ENCODE data around the gene STK32C.

STK32C gene

DNA sequence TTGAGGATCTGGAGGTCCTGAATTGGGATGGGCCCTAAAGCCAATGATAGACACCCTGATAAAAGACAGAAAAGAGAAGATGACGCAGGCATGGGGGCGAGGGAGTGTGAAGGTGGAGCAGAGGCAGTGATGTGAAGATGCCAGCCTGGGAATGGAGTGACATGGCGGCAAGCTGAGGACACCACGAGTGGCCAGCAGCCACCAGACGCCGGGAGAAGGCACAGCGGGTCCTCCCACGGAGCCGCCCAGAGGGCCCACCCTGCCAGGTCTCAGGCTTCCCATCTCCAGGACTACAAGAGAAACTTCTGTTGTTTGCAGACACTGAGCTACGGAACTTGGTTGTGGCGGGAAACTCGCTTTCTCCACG lies 76.1 kb downstream of the STK32C start:
- DNase-seq (ENCODE audit: insufficient read length, low spot score), result no peak

DNA sequence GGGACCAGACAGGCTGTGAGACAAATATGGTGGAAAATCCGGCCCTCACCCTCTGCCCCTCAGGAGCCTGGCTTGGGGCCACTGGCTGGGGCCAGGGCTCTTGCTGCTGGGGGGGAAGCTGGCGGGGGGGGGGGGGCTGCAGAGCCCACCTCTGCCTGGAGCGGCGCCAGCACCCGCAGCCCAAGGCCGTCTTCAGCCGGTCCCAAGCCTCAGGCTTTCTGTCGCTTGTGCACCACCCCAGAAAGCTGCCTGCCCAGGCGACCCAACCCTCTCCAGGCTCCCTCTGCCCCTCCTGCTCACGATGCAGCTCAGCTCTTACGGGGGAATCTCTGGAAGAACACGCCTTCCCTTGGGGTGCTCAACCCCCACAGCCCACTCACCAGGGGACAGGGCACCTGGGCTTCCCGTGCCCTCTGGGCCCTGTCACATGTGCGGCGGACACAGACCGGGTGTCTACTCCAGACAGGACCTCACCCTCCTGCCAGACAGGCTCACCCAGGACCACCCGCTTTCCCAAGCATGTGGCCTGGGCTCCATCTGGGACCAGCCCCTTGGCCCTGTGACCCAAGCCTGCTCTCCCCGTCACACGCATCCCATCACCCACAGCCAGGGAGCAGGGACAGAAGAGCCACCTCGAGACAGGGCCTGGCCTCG lies 77.1 kb downstream of the STK32C start:
- TF ChIP-seq, protein P1, sequence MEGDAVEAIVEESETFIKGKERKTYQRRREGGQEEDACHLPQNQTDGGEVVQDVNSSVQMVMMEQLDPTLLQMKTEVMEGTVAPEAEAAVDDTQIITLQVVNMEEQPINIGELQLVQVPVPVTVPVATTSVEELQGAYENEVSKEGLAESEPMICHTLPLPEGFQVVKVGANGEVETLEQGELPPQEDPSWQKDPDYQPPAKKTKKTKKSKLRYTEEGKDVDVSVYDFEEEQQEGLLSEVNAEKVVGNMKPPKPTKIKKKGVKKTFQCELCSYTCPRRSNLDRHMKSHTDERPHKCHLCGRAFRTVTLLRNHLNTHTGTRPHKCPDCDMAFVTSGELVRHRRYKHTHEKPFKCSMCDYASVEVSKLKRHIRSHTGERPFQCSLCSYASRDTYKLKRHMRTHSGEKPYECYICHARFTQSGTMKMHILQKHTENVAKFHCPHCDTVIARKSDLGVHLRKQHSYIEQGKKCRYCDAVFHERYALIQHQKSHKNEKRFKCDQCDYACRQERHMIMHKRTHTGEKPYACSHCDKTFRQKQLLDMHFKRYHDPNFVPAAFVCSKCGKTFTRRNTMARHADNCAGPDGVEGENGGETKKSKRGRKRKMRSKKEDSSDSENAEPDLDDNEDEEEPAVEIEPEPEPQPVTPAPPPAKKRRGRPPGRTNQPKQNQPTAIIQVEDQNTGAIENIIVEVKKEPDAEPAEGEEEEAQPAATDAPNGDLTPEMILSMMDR (IDR thresholded peaks at IDR 0.05; ENCODE audit: insufficient read depth, missing control alignments), result no peak
- FAIRE-seq (no peak), DNase-seq (ENCODE audit: insufficient read length, low spot score) (no peak)

More for the DNA sequence above, 76.1 kb downstream of the STK32C start:
- no peak for FAIRE-seq
- TF ChIP-seq, protein P1 (IDR thresholded peaks at IDR 0.05; ENCODE audit: insufficient read depth, missing control alignments), result no peak

DNA sequence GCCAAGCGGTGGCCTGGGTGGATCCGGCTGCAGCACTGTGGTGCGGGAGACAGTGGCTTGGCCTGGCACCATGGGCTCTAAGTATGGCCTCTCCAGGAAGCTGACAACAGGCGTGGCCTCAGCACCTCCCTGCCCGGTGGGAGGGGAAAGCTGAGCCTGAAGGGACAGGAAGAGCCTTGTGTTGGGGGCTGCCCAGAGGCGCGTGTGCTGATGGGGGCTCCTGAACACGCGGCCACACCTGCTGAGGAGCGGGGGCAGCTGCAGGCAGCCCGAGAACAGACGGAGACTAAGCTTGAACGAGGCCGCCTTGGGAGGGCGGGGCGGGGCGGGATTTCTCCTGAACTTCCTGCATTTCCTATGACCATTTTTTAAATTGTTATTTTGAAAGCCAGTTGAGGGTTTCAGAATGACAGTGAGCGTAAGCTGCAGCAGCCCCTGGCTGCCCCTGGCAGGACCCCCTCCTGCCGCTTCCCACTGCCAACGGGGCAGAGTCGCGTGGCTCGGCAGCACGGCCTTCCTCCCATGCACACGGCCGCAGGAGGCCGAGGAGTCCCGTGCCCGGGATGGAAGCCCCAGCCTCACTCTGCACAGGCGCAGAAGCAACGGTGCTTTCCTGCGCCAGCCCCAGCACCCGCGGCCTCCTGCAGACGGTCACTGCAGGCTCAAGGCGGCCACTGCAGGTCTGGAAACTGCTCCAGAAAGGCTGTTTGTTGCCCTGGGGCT lies 77.8 kb downstream of the STK32C start:
- no peak for DNase-seq (ENCODE audit: insufficient read length, low spot score)
- TF ChIP-seq, protein P1 (IDR thresholded peaks at IDR 0.05; ENCODE audit: insufficient read depth, missing control alignments), result no peak
- no peak for FAIRE-seq

DNA sequence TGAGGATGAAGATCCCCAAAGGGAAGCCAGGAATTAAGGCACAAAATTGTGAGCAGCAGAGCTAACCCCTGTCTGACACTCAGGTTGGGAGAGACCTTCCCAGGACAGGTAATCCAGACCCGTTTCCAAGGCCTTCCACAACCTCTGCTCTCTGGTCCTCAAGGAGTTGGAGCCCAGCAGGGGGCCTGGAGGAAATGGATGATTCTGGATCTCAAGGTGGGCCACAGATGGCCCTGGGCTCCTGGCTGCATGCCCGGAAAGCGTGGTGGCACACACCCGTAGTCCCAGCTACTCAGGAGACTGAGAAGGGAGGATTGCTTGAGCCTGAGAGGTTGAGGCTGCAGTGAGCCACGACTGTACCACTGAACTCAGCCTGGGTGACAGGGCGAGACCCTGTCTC lies 78.7 kb downstream of the STK32C start:
- DNase-seq (ENCODE audit: insufficient read length, low spot score) (no peak), FAIRE-seq (no peak)
- TF ChIP-seq, protein P1 (IDR thresholded peaks at IDR 0.05; ENCODE audit: insufficient read depth, missing control alignments), result no peak

DNA sequence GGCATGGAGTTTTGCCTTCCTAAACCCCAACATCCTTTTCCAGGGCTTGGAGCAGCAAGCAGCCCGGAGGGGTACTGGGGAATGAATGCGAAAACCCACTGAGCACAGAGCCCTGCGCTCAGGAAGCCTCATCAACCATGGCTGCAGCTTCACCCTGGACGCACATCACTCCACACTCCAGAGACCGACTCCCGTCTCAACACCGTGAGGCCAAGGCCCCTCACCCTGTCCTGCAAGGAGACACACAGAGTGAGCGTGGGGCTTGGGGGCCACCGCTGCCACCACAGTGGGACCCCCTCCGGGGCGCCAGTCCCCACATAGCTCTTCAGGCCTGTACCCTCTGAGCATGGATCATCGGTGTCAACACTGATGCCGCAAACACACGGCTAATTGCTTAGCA lies 79.1 kb downstream of the STK32C start:
- FAIRE-seq, result no peak
- no peak for DNase-seq (ENCODE audit: insufficient read length, low spot score)
- TF ChIP-seq, protein P1 (IDR thresholded peaks at IDR 0.05; ENCODE audit: insufficient read depth, missing control alignments), result no peak

DNA sequence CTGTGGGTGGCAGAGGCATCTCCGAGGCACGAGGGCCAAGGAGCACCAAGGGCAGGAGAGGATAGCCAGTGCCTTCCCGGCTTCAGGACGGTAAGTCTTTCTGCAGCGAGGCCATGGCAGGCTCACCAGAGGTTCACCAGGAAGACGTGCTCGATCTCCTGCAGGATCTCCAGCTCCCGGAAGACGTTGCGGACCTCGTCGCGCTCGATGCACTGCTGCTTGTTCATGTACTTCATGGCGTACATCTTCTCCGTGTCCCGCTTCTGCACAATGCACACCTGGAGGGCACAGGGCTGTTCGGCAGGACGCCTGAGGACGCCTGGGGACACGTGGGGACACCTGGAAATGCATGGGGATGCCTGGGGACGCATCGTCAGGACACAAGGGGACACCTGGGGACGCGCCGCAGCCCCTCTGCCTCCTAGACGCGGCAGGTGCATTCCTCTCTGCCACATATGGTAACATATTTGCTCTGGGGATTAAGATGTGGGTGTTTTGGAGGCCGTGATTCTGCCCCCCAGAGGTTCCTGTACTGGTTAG lies 79.8 kb downstream of the STK32C start:
- TF ChIP-seq, protein P1 (IDR thresholded peaks at IDR 0.05; ENCODE audit: insufficient read depth, missing control alignments), result no peak
- DNase-seq (ENCODE audit: insufficient read length, low spot score) (no peak), FAIRE-seq (no peak)
